H9 (cell line): ENCODE results near the gene GMNN. TPM values are rescaled to one million over a fixed set of nuclear protein-coding genes. Genes with fewer than 3 reads are reported as not detected.
A peak's percentile ranks its signal among the peaks of the same experiment; 100 is the strongest.

Experiments
- DNase-seq: peaks from one replicate; pipeline ENCODE4 v3.0.0-alpha.2; 2017
- H2AFZ ChIP-seq: one replicate; pipeline ENCODE4 v1.6.1; 2013; ENCODE audit warnings: mild to moderate bottlenecking, low read length, control low read depth, moderate library complexity
- H2AK5ac ChIP-seq: 2 replicates; pipeline ENCODE4 v1.6.1; 2013; ENCODE audit warnings: low read length, control low read depth, mixed read lengths; ENCODE audit not compliant: insufficient read length
- H2BK120ac ChIP-seq: one replicate; pipeline ENCODE4 v1.6.1; 2013; ENCODE audit warnings: low read depth, mild to moderate bottlenecking, low read length, control low read depth, inconsistent platforms; ENCODE audit not compliant: poor library complexity, severe bottlenecking
- H2BK12ac ChIP-seq: 2 replicates; pipeline ENCODE4 v1.6.1; 2013; ENCODE audit warnings: low read length, control low read depth, mixed read lengths, low read depth; ENCODE audit not compliant: insufficient read length
- H2BK15ac ChIP-seq: 2 replicates; pipeline ENCODE4 v1.6.1; 2013; ENCODE audit warnings: low read depth, low read length, control low read depth
- H2BK20ac ChIP-seq: one replicate; pipeline ENCODE4 v1.6.1; 2013; ENCODE audit warnings: low read depth, mild to moderate bottlenecking, low read length, control low read depth, inconsistent platforms; ENCODE audit not compliant: poor library complexity, severe bottlenecking
- H2BK5ac ChIP-seq: 2 replicates; pipeline ENCODE4 v1.6.1; 2013; ENCODE audit warnings: low read length, control low read depth, mixed read lengths; ENCODE audit not compliant: insufficient read length
- H3K14ac ChIP-seq: 2 replicates; pipeline ENCODE4 v1.6.1; 2013; ENCODE audit warnings: low read length, control low read depth; ENCODE audit not compliant: insufficient read depth
- H3K18ac ChIP-seq: 2 replicates; pipeline ENCODE4 v1.6.1; 2013; ENCODE audit warnings: low read depth, mild to moderate bottlenecking, mixed read lengths, low read length, control low read depth; ENCODE audit not compliant: insufficient read length
- H3K23ac ChIP-seq: 2 replicates; pipeline ENCODE4 v1.6.1; 2013; ENCODE audit warnings: low read length, control low read depth, mixed read lengths, low read depth; ENCODE audit not compliant: insufficient read length
- H3K23me2 ChIP-seq: 2 replicates; pipeline ENCODE4 v1.6.1; 2013; ENCODE audit warnings: low read depth, mild to moderate bottlenecking, mixed read lengths, low read length, control low read depth; ENCODE audit not compliant: insufficient read length, poor library complexity, severe bottlenecking
- H3K27ac ChIP-seq: 2 replicates; pipeline ENCODE4 v1.5.1; 2013; ENCODE audit warnings: low read length, control low read depth, mixed read lengths, low read depth; ENCODE audit not compliant: insufficient read length
- H3K27me3 ChIP-seq: 2 replicates; pipeline ENCODE4 v1.6.1; 2013; ENCODE audit warnings: low read length, control low read depth, inconsistent platforms; ENCODE audit not compliant: insufficient read depth
- H3K4ac ChIP-seq: 2 replicates; pipeline ENCODE4 v1.6.1; 2013; ENCODE audit warnings: low read depth, mild to moderate bottlenecking, control low read depth, inconsistent platforms, low read length, moderate library complexity
- H3K4me1 ChIP-seq: 2 replicates; pipeline ENCODE4 v1.6.1; 2013; ENCODE audit warnings: low read length, control low read depth, inconsistent platforms; ENCODE audit not compliant: insufficient read depth
- H3K4me2 ChIP-seq: 2 replicates; pipeline ENCODE4 v1.6.1; 2013; ENCODE audit warnings: low read length, control low read depth, mixed read lengths; ENCODE audit not compliant: insufficient read length, insufficient read depth
- H3K56ac ChIP-seq: 2 replicates; pipeline ENCODE4 v1.6.1; 2013; ENCODE audit warnings: low read depth, mild to moderate bottlenecking, mixed read lengths, low read length, control low read depth; ENCODE audit not compliant: insufficient read length
- H3K79me1 ChIP-seq: 2 replicates; pipeline ENCODE4 v1.6.1; 2013; ENCODE audit warnings: low read depth, mild to moderate bottlenecking, moderate library complexity, low read length, control low read depth, inconsistent platforms; ENCODE audit not compliant: insufficient read depth, poor library complexity, severe bottlenecking
- H3K79me2 ChIP-seq: 2 replicates; pipeline ENCODE4 v1.6.1; 2013; ENCODE audit warnings: low read length, control low read depth, inconsistent platforms; ENCODE audit not compliant: insufficient read depth
- H3K9ac ChIP-seq: 2 replicates; pipeline ENCODE4 v1.6.1; 2013; ENCODE audit warnings: low read length, control low read depth, mixed read lengths; ENCODE audit not compliant: insufficient read length; ENCODE audit errors: extremely low read depth
- H3K9me3 ChIP-seq: one replicate; pipeline ENCODE4 v1.6.1; 2013; ENCODE audit warnings: low read depth, low read length, inconsistent platforms; ENCODE audit not compliant: control insufficient read depth
- H3T11ph ChIP-seq: one replicate; pipeline ENCODE4 v1.6.1; 2013; ENCODE audit warnings: mild to moderate bottlenecking, low read length, control low read depth, inconsistent platforms
- H4K20me1 ChIP-seq: one replicate; pipeline ENCODE4 v1.6.1; 2013; ENCODE audit not compliant: control insufficient read depth, insufficient read length, insufficient read depth
- H4K5ac ChIP-seq: 2 replicates; pipeline ENCODE4 v1.6.1; 2013; ENCODE audit warnings: low read depth, mild to moderate bottlenecking, mixed read lengths, low read length, control low read depth; ENCODE audit not compliant: insufficient read length
- H4K8ac ChIP-seq: replicated peaks from 2 replicates; pipeline ENCODE4 v1.6.1; 2013; ENCODE audit warnings: low read length, control low read depth, mixed read lengths, low read depth; ENCODE audit not compliant: insufficient read length
- H4K91ac ChIP-seq: 2 replicates; pipeline ENCODE4 v1.6.1; 2013; ENCODE audit warnings: low read depth, mild to moderate bottlenecking, moderate library complexity, mixed read lengths, low read length, control low read depth; ENCODE audit not compliant: insufficient read length
- H3K27ac Mint-ChIP-seq, 3 experiments: 2 replicates in 2 of 3; 3 replicates in 1 of 3; pipeline ENCODE4 v1.8.0; 2020 to 2021; ENCODE audit warnings: mixed read lengths in 3 of 3, mild to moderate bottlenecking in 1 of 3, moderate library complexity in 1 of 3
- H3K27me3 Mint-ChIP-seq: 2 replicates; pipeline ENCODE4 v1.8.0; 2021; ENCODE audit warnings: low read depth, mild to moderate bottlenecking, moderate library complexity, mixed read lengths
- H3K36me3 Mint-ChIP-seq, 3 experiments: 2 replicates in 2 of 3; 3 replicates in 1 of 3; pipeline ENCODE4 v1.8.0; 2020 to 2021; ENCODE audit warnings: low read depth in 3 of 3, mixed read lengths in 3 of 3; ENCODE audit not compliant: insufficient read depth in 1 of 3
- H3K4me1 Mint-ChIP-seq, 2 experiments: 2 replicates each; pipeline ENCODE4 v1.8.0; 2020; ENCODE audit warnings: mixed read lengths in 2 of 2
- H3K4me3 Mint-ChIP-seq, 2 experiments: 2 replicates in 1 of 2; 3 replicates in 1 of 2; pipeline ENCODE4 v1.8.0; 2020 to 2021; ENCODE audit warnings: mild to moderate bottlenecking in 2 of 2, mixed read lengths in 2 of 2, moderate library complexity in 1 of 2
- H3K9me3 Mint-ChIP-seq, 2 experiments: 2 replicates in 1 of 2; 3 replicates in 1 of 2; pipeline ENCODE4 v1.8.0; 2020; ENCODE audit warnings: mild to moderate bottlenecking in 2 of 2, mixed read lengths in 2 of 2, moderate library complexity in 1 of 2
- WGBS: extraction: QIAGEN DNeasy Blood & Tissue Kit; methylation state at CpG from one replicate; pipeline ENCODE4 v1.1.7; 2013; ENCODE audit warnings: missing lambda C conversion rate, low lambda C conversion rate, mixed read lengths; ENCODE audit not compliant: insufficient read length; ENCODE audit errors: extremely low coverage; 5-methylcytosine and 5-hydroxymethylcytosine counted together
- total RNA-seq: library from RNA; stranded (reverse); gene quantifications from 2 replicates; pipeline ENCODE4 v1.2.1, GENCODE V29; 2021
- TF ChIP-seq, protein P1 (sequence below): fragments of 200-600 bp; sonication (generic); conservative IDR thresholded peaks from 3 replicates; pipeline ENCODE4 v1.8.0; 2021; ENCODE audit warnings: antibody characterized with exemption, mild to moderate bottlenecking

The GMNN gene
- total RNA-seq, 1 experiment from 2014 or later: 106 TPM

DNA sequence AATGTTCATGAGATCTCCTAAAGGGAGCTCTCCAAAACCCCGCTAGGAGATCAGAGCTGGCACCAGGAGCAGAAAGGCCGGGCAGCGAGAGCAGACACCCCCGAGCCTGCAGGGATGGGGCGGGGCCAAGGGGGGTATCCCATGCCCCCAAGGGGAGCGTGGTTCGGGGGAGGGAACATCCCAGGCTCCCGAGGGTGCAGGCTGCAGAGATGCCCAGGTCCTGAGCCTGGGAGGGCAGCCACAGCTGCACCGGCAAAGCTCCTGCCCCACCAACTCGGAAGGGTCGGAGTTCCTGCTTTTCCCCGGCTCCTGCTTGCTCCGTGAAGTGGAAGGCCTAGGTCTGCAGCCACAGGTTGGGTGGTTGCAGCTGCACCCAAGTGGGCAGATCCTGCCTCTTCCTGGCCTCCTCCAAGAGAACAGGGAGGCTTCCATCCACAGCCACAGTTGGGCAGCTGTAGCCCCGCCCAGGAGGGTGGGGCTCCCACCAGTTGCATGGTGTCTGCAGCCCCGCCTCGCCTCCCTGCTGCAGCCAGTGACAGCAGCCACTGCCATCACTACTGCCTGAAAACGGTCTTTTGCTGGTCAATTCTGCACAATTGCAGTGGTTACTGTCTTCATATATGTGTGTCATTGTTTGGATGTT, 13.4 kb upstream of the GMNN start:
- Histone ChIP-seq H2BK15ac (no peak overlapping the region), H2AK5ac (no peak overlapping the region), H3K4me2 (no peak overlapping the region), H3K4ac (no peak overlapping the region), H3K79me2 (no peaks in the 10 kb centered on the region), H3K14ac (no peak overlapping the region), H3K18ac (no peak overlapping the region), H2BK20ac (no peak overlapping the region), H2AFZ (no peak overlapping the region), H4K5ac (no peak overlapping the region), H3K9me3 (no peaks in the 10 kb centered on the region), H2BK120ac (no peak overlapping the region), H3K79me1 (no peaks in the 10 kb centered on the region), H4K20me1 (no peaks in the 10 kb centered on the region), H3K27me3 (no peaks in the 10 kb centered on the region), H3K23me2 (no peaks in the 10 kb centered on the region), H3K23ac (no peak overlapping the region), H2BK5ac (no peak overlapping the region), H4K91ac (no peak overlapping the region), H4K8ac (no peak overlapping the region), H3K56ac (no peak overlapping the region), H3K9ac (no peak overlapping the region), H3K4me1 (no peaks in the 10 kb centered on the region), H2BK12ac (no peak overlapping the region), H3K27ac (no peak overlapping the region), H3T11ph (no peak overlapping the region)
- WGBS: no CpG with 5 or more reads among the region's 17 CpGs
- H3K4me3 Mint-ChIP-seq: no peak overlapping the region
- H3K4me1 Mint-ChIP-seq: peaks cover 4 to 9% of the 10 kb centered on the region in 2 experiments
- no peak overlapping the region for H3K27ac Mint-ChIP-seq
- TF ChIP-seq, protein P1, sequence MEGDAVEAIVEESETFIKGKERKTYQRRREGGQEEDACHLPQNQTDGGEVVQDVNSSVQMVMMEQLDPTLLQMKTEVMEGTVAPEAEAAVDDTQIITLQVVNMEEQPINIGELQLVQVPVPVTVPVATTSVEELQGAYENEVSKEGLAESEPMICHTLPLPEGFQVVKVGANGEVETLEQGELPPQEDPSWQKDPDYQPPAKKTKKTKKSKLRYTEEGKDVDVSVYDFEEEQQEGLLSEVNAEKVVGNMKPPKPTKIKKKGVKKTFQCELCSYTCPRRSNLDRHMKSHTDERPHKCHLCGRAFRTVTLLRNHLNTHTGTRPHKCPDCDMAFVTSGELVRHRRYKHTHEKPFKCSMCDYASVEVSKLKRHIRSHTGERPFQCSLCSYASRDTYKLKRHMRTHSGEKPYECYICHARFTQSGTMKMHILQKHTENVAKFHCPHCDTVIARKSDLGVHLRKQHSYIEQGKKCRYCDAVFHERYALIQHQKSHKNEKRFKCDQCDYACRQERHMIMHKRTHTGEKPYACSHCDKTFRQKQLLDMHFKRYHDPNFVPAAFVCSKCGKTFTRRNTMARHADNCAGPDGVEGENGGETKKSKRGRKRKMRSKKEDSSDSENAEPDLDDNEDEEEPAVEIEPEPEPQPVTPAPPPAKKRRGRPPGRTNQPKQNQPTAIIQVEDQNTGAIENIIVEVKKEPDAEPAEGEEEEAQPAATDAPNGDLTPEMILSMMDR: no peak
- no peaks in the 10 kb centered on the region for H3K36me3 Mint-ChIP-seq
- DNase-seq: peak; percentile 77
- H3K9me3 Mint-ChIP-seq: no peaks in the 10 kb centered on the region
- H3K27me3 Mint-ChIP-seq: no peaks in the 10 kb centered on the region
